Measurements from ENCODE around the gene C2orf81.

Gene C2orf81

DNA sequence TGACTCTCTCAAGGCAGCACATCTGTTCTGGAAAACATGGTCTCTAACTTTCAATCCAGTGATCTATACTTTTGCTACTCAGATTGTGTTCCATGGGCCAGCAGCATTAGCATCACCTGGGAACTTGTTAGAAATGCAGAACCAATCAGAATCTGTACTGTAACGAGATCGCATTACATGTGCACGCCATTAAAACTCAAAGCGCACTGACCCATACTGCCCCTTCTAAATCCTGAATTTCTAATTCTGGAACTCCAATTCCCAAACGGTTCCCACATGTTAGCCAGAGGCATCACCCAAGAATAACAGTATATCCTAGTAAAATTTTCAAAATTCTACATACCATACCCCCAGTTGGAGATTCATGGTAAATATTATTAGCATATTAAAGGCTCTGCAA, 30.8 kb downstream of the C2orf81 start:
- DNase-seq = no peak

- DNase-seq = no peak
Observed at GRCh38 chr2:74387346-74387745, 34.1 kb downstream of the C2orf81 start.

DNA sequence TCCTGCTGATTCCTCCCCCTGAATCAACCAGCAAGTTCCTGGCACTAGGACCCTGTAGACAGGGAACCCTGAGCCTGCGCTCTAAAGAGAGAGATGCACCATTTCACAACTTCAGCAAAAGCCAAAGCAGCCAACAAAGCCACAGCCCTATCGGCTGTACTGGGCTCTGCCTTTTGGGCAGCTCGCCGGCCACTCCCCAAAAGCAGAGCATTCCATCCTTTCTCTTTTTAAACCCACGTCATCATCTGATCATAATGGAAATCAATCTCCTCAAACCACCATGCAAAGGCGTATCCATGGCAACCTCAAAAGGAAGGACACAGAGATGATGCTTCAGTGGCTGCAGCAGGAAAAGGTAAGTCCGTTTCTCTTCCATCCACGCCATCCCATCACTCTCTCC, 36.0 kb downstream of the C2orf81 start:
- DNase-seq = no peak

DNA sequence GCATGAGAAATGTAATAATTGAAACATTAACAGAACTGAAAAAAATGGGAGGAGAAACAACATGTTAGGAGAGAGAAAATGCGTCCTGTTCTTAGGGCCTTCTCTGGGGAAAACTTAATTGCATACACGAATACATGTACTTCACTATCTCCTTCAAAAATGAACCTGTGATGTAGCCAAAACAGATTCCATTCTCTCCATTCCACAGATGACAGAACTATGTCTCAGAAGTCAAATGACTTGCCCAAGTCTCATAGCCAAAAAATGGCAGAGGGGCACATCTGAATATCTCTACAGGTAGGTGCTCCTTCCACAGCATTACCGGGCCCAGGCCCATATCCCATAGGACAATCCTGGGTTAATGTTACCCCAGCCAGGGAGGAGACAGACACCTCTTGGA, 37.4 kb downstream of the C2orf81 start:
- DNase-seq = no peak

DNA sequence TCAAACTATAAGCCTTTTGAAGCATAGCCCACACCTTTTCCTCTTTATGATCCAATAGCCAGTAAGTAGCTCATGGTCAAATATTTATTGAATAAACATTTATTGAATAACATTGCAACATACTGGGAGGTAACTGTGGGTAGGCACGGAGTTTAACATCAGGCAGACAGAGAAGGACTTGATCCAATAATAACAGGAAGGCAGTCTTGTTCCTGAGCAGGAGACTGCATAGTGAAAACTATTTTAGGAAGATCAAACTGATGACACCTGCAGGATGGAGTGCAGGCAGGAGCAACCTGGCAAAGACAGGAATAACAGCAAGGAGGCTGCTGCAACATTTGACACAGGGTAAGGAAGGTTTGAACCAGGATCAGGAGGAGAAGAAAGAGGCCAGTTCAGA, 38.2 kb downstream of the C2orf81 start:
- DNase-seq = no peak

DNA sequence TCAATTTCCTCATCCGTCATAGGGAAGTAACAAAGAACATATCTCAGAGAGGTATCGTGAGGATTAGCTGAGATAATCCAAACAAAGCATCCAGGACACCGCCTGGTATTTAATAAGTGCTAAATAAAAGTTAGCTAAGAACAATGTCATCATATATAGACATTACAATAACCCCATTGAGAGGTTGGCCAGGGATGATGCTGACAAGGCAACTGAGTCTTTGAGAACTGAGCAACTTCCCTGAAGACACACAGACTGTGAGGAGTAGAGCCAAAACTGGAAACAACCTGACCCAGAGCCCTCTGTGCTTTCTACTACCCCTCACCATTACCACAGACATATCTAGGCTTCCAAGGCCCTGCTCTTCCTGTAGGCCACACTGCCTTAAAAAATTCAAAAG, 39.7 kb downstream of the C2orf81 start:
- no peak for DNase-seq

DNA sequence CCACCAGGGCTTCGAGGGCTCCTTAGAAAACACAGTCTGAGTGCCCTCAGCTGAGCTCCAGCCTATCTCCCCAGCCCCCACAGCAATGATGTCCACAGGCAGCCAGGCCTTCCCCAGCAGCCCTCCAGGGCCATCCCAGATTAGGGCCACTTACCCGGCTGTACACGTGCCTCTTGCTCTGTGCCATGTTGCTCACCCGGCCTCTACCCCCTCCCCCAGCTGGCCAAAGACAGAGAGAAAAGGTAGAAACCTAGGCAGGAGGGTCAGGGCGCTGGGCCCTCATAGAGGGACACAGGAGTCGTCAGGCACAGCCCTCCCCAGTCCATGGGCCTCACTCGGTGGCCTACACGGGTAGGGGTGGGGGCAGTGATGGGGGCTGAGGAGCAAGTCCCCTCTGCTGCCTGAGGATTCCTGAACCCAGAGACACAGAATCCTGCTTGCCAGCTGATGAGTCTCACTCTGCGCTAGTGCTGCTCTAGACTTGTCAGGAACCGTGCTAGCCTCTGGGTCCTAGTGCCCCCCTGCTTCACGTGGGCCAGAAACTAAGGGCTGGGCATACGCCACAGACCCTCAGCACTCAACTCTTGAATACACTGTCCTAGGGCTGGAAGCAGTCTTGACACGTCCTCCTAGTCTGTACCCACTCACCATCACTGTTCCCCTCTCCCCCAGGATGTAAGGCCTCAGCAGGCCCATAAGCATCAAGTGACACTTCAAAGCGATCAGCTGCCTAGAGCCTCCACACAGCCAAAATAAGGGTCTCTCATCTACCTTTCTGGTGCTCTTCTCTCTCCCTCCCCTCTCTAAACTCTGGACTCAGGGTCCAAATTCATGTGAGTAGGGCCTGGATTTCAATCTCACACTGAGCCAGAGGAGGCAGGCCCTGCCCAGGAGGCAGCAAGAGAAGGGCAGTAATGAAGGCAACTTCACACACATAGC, 41.3 kb downstream of the C2orf81 start, which contains the start of gene DCTN1:
DCTN1 (minus strand) TSS at position 461 of the 939 bp plus-strand sequence; CDS start at position 187, 274 bp downstream.
- peak; percentile 28 to 29 for DNase-seq

DNA sequence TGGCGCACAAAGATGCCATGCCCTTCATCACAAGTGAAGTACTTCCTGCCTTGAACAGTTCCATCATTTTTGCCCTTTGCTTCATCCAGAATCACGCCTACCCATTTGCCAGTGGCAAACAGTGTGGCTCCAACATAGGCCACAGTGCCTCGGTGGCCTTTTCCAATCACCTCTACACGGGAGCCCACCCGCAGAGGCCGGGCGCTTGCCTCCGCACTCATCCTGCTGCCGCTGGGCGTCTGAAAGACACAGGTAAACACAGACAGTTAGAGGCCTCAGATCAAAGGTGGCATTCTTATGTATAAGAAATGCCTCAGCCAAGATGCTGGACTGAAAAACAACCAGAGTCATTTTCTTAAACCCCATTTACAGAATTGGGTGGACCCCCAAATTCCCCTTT, 43.4 kb downstream of the C2orf81 start:
- DNase-seq = no peak

DNA sequence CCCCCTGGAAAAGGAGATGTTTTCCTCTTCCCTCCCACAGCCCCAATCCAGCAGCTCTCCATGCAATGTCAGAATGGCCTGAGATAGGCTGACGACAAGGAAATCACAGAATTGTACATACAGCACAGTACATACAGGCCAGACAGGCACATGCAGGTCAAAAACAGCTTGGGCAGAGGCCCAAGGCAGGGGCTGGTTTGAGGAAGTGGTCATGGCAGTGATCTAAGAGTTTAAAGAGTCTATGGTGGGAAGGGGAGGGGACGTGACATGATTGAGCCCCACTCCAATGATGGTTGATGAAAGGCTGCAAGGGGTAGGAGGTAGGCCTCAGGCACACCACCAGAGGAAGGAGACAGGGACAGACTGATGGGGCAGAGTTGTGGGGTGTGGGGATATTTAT, 45.6 kb downstream of the C2orf81 start:
- no peak for DNase-seq

DNA sequence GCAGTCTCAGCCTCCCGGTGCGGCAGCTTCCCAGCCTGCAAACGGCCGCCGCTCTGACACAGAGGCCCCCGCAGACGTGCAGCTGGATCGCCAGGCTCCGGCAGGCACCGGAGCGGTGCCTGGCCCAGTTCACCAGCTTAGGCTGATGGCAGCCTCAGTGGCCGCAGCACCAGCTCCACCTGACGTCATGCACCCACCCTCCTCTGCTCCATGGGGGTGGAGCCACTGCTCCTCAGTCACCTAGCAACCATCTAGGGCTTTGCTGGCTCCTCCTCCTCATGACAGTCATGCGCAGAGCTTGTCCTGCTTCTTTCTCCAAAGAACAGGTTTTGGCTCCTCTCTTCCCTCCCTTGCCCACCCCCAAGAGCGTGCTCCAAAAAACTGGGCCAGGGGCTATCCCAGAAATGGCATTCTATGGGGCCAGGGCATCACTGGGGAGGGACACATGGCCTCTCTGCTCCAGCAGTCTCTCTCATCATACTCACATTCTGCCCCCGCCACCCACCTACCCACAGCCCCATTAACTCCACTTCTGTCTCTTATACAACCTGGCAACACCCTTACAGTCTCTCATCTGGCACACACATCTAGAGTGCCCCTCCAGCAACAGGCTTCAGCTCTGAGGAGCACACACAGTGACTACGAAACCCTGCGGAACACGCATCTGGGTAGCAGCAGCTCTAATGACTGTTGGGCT, 46.8 kb downstream of the C2orf81 start:
- DNase-seq = peak; percentile 83 to 89

DNA sequence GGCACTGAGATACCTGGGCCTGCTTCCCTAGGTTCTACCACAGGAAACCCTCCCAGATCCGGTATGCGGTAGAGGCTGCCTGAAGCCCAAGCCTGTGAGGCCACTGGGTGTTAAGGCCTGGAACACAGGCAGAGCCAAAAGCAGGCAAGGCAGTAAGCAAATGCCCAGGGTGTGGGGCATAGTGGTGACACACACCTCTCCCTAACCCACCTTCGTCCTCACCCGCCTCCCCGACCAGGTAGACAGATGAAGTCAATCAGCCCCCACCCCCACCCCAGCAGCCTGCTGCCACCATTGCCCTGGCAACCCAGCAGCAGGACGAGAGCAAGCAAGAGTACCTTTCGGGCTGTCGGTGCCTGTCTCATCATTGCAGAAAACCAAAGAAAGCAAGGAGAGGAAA, 47.4 kb downstream of the C2orf81 start:
- no peak for DNase-seq

DNA sequence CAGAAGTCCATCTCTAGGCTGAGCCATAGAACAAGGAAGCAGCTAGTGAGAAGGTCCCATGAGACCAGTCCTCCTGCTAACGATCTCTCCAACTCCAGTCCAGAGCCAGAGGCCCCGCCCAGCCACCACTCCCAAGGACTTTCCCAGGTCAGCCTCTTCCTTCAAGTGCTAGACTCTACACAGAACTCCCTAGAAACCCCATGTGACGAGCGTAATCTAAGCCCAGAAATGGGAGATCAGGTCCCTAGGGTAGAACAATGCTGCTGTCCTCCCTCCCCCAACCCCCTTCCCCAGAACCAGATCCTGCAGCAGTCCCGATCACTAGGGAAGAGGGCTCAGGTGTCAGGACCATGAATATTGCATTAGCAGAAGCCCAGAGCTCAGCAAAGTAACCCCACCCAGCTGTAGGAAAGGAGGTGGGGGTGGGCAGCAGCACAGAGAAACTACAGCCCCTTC, 48.2 kb downstream of the C2orf81 start:
- no peak for DNase-seq

- DNase-seq = no peak
Observed at GRCh38 chr2:74372674-74373073, 48.7 kb downstream of the C2orf81 start.

GRCh38 chr2:74371421-74371820, 50.0 kb downstream of the C2orf81 start:
- no peak for DNase-seq

DNA sequence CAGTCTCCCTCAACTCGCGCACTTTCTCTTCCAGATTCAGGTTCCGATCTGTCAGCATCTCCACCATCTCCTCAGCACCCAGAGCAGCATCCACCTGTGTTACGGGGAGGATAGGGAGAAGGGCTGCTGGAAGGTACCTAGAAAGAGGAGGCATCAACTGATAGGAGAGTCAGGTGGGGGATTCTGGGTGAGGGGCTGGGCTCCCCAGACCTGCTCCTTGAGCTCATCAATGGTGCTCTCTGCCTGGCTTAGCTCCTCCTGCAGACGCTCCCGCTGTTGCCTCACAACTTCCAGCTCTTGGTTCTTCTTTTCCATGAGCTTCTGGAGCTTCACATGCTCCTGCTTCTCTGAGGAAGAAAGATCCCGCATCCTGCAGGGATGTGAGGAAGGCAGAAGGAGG, 51.4 kb downstream of the C2orf81 start:
- DNase-seq = no peak

DNA sequence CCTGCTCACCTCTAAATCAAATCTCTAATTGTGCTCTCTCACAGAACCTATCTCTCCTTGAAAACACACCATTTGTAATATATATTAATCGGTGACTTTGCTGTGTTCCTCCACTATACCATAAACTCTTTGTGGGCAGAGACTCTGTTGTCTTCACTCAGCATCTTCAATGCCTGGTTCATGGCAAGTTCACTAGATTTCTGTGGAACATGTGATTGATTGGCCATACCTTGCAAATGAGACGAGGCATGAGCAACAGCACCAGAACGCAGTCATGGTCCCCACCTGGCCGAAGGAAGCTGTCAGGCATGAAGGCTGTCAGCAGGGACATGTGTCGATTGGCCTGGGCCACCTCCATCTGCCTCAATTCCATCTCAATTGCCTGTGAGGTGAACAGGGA, 52.9 kb downstream of the C2orf81 start:
- no peak for DNase-seq

DNA sequence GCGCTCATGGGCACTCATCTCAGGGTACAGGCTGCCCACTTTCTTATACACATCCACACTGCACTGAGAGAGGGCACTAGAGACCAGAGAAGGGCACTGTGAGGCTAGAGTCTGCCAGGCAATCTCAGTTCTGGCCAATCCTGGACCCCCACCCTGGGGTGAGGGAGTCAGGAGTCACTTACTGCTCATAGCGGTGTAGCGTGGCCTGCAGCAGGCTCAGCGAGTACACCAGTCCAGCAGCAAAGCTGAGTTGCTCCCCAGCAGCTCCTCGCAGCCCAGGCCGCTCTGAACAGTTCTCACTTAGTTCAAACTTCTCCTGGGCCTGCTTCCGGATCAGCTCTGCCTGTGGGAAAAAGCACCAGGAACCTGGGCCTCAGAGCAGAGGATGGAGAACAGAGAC, 53.6 kb downstream of the C2orf81 start:
- DNase-seq = no peak

- no peak for DNase-seq
Observed at GRCh38 chr2:74366036-74366435, 55.4 kb downstream of the C2orf81 start.

- no peak for DNase-seq
Observed at GRCh38 chr2:74364533-74365505, 56.6 kb downstream of the C2orf81 start.

Measured in SHP77 (cell line).